GDM1 (cell line): ENCODE measurements around the gene FSD2.
"Not testable (repeated sequence)": the region's sequence is repeated elsewhere in the genome, so short reads cannot be mapped to it uniquely, and the experiment has no call there.

ENCODE experiments used
- DNase-seq: peaks from one replicate; lab custom pipeline; 2025; lab: John Stamatoyannopoulos, UW

Gene FSD2

GRCh38 chr15:82830427-82831173 lies 24.7 kb upstream of the FSD2 start:
- no peak for DNase-seq

- no peak for DNase-seq
Measured at GRCh38 chr15:82829234-82829633, 23.4 kb upstream of the FSD2 start.

- no peak for DNase-seq
Measured at GRCh38 chr15:82828075-82828474, 22.2 kb upstream of the FSD2 start.

GRCh38 chr15:82823049-82823448 lies 17.2 kb upstream of the FSD2 start:
- no peak for DNase-seq

- DNase-seq = not testable (repeated sequence)
Measured at GRCh38 chr15:82821851-82822250, 16.0 kb upstream of the FSD2 start.

- DNase-seq = not testable (repeated sequence)
Measured at GRCh38 chr15:82821396-82821795, 15.5 kb upstream of the FSD2 start.

- no peak for DNase-seq
Measured at GRCh38 chr15:82820128-82820527, 14.3 kb upstream of the FSD2 start.

- DNase-seq = no peak
Measured at GRCh38 chr15:82812994-82813393, 7.1 kb upstream of the FSD2 start.

GRCh38 chr15:82810890-82811426 lies 5.1 kb upstream of the FSD2 start:
- no peak for DNase-seq

- DNase-seq = peak; percentile 23
Measured at GRCh38 chr15:82810061-82810889, 4.4 kb upstream of the FSD2 start.

- peak; percentile 93 for DNase-seq
Measured at GRCh38 chr15:82809308-82810060, 3.6 kb upstream of the FSD2 start, which contains the start of gene WHAMM. Gene WHAMM (plus strand): TSS chr15:82809628. CDS start chr15:82809727, 99 bp downstream.

- DNase-seq = no peak
Measured at GRCh38 chr15:82808634-82809041, 2.8 kb upstream of the FSD2 start.

GRCh38 chr15:82807920-82808633 lies 2.2 kb upstream of the FSD2 start:
- DNase-seq = no peak

- no peak for DNase-seq
Measured at GRCh38 chr15:82804575-82804949, 1.3 kb downstream of the FSD2 start.

GRCh38 chr15:82803793-82804574 lies 1.9 kb downstream of the FSD2 start:
- no peak for DNase-seq

- peak; percentile 48 for DNase-seq
Measured at GRCh38 chr15:82802497-82802896, 3.4 kb downstream of the FSD2 start.

- no peak for DNase-seq
Measured at GRCh38 chr15:82799183-82799841, 6.6 kb downstream of the FSD2 start.

GRCh38 chr15:82798531-82799166 lies 7.2 kb downstream of the FSD2 start:
- no peak for DNase-seq

- DNase-seq = no peak
Measured at GRCh38 chr15:82798104-82798503, 7.8 kb downstream of the FSD2 start.

- DNase-seq = no peak
Measured at GRCh38 chr15:82793737-82794136, 12.1 kb downstream of the FSD2 start.
